ENCODE results near the gene HARBI1. TPM values are rescaled to one million over a fixed set of nuclear protein-coding genes. Genes with fewer than 3 reads are reported as not detected.
A peak's percentile ranks its signal among the peaks of the same experiment; 100 is the strongest.

Gene HARBI1
- total and polyA plus RNA-seq, 10 of the 15 experiments (the other 5 are each of a cell fraction or from before 2014, with no cell fraction given): 3.6 to 8.4 (median 5.2) TPM

- Histone ChIP-seq H3K79me2 (ENCODE audit: control insufficient read depth, insufficient read depth, low read length) (0 out of 2 replicates have a peak, but pooled peaks cover 2% of the 10 kb centered on the region), H3K27me3 (replicated peaks in 1 of 2; ENCODE audit: control insufficient read depth in 2 of 2, insufficient read depth in 2 of 2, low read length in 1 of 2) (no peaks in the 10 kb centered on the region), H3K27ac (ENCODE audit: control insufficient read depth, insufficient read depth) (no peak overlapping the region), H4K20me1 (ENCODE audit: control insufficient read depth, insufficient read depth) (no peaks in the 10 kb centered on the region), H3K9ac (ENCODE audit: control insufficient read depth, insufficient read depth, low read length) (no peak overlapping the region), H3K9me3 (replicated peaks; ENCODE audit: control insufficient read depth, insufficient read depth, low read length) (no peaks in the 10 kb centered on the region; the same call in 2 of the 3 replicates), H2AFZ (ENCODE audit: control insufficient read depth, low read depth, low read length) (peak overlapping the region; percentile 8; the same call in 1 of the 2 replicates), H3K4me1 (ENCODE audit: control insufficient read depth, insufficient read depth, low read length) (peaks cover 16% of the 10 kb centered on the region), H3K36me3 (ENCODE audit: control insufficient read depth in 2 of 2, insufficient read depth in 2 of 2, low read length in 1 of 2) (no peaks in the 10 kb centered on the region), H3K4me3 (no peak overlapping the region), H3K4me2 (ENCODE audit: control insufficient read depth, insufficient read depth) (no peak overlapping the region)
- WGBS (ENCODE audit: insufficient coverage, insufficient replicate concordance, low lambda C conversion rate, missing lambda C conversion rate): 100% methylated on average over 1 of the region's 1 CpG
- ChIA-PET RAD21 (ENCODE audit: unreplicated experiment) (no interaction called here), POLR2A (interaction anchor here (0.6 to 0.7 kb wide), 4 partner anchors 32 to 1974 kb away, joined by 3 to 8 read pairs (median 5); no protein-coding TSS in a partner anchor), CTCF (no interaction called here), SMC1A (ENCODE audit: uncharacterized antibody, unreplicated experiment) (no interaction called here)
- no TSS peak for BruUV-seq (replicated peaks)
- no peak for ATAC-seq
- intact Hi-C loops (cut with micrococcal nuclease; ENCODE audit: unreplicated experiment): no loop called here
- no peak for FAIRE-seq
- no peak for DNase-seq (ENCODE audit: low read depth, low spot score)
- in situ Hi-C loops (cut with MboI): no loop called here
- TF ChIP-seq ZNF687 (IDR thresholded peaks at IDR 0.05) (no peak), ZBTB4 (CRISPR knock-in tag; IDR thresholded peaks at IDR 0.05) (no peak), RAD21 (IDR thresholded peaks at IDR 0.05; ENCODE audit: insufficient read depth, low read depth, low read length) (no peak), GABPA (IDR thresholded peaks at IDR 0.05; ENCODE audit: low read depth) (no peak), WRNIP1 (IDR thresholded peaks at IDR 0.05; ENCODE audit: borderline replicate concordance, low read depth, low read length) (no peak), POLR2A (IDR thresholded peaks at IDR 0.05; ENCODE audit: low read depth, low read length) (no peak), HDAC2 (IDR thresholded peaks at IDR 0.05) (no peak), POLR2AphosphoS5 (IDR thresholded peaks at IDR 0.05; ENCODE audit: low read length) (no peak), NFYB (IDR thresholded peaks at IDR 0.05; ENCODE audit: insufficient read depth, low read depth, low read length) (no peak), BRCA1 (IDR thresholded peaks at IDR 0.05; ENCODE audit: low read depth, low read length) (no peak), STAT3 (IDR thresholded peaks at IDR 0.05; ENCODE audit: low read depth, low read length) (no peak), EZH2 (IDR thresholded peaks at IDR 0.05; ENCODE audit: borderline replicate concordance, control insufficient read depth, low read depth, low read length) (no peak)
- TF ChIP-seq, protein P1, sequence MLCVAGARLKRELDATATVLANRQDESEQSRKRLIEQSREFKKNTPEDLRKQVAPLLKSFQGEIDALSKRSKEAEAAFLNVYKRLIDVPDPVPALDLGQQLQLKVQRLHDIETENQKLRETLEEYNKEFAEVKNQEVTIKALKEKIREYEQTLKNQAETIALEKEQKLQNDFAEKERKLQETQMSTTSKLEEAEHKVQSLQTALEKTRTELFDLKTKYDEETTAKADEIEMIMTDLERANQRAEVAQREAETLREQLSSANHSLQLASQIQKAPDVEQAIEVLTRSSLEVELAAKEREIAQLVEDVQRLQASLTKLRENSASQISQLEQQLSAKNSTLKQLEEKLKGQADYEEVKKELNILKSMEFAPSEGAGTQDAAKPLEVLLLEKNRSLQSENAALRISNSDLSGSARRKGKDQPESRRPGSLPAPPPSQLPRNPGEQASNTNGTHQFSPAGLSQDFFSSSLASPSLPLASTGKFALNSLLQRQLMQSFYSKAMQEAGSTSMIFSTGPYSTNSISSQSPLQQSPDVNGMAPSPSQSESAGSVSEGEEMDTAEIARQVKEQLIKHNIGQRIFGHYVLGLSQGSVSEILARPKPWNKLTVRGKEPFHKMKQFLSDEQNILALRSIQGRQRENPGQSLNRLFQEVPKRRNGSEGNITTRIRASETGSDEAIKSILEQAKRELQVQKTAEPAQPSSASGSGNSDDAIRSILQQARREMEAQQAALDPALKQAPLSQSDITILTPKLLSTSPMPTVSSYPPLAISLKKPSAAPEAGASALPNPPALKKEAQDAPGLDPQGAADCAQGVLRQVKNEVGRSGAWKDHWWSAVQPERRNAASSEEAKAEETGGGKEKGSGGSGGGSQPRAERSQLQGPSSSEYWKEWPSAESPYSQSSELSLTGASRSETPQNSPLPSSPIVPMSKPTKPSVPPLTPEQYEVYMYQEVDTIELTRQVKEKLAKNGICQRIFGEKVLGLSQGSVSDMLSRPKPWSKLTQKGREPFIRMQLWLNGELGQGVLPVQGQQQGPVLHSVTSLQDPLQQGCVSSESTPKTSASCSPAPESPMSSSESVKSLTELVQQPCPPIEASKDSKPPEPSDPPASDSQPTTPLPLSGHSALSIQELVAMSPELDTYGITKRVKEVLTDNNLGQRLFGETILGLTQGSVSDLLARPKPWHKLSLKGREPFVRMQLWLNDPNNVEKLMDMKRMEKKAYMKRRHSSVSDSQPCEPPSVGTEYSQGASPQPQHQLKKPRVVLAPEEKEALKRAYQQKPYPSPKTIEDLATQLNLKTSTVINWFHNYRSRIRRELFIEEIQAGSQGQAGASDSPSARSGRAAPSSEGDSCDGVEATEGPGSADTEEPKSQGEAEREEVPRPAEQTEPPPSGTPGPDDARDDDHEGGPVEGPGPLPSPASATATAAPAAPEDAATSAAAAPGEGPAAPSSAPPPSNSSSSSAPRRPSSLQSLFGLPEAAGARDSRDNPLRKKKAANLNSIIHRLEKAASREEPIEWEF (IDR thresholded peaks at IDR 0.05; ENCODE audit: insufficient replicate concordance, low read depth, low read length): no peak
Measured at GRCh38 chr11:46604796-46605195, 12.2 kb downstream of the HARBI1 start.
